HG03159 (cell line): Measurements from ENCODE around the gene PHOSPHO2.
A peak's percentile ranks its signal among the peaks of the same experiment; 100 is the strongest.

Experiments
- ATAC-seq: cut with Tn5 transposase; IDR thresholded peaks from one replicate; pipeline ENCODE4 v1.9.1; 2021; ENCODE audit warnings: mild to moderate bottlenecking, moderate library complexity; ENCODE audit not compliant: unreplicated experiment

PHOSPHO2 gene, protein sequence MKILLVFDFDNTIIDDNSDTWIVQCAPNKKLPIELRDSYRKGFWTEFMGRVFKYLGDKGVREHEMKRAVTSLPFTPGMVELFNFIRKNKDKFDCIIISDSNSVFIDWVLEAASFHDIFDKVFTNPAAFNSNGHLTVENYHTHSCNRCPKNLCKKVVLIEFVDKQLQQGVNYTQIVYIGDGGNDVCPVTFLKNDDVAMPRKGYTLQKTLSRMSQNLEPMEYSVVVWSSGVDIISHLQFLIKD

GRCh38 chr2:169694113-169694893 lies at the start of gene PHOSPHO2, which contains the start of gene CFAP210:
Gene PHOSPHO2, plus strand, starts transcription at chr2:169694469. Its CDS starts 6,503 bp downstream, at chr2:169700972.
Gene CFAP210, minus strand, starts transcription at chr2:169694405. Its CDS starts 78 bp downstream, at chr2:169694327.
- peak; percentile 97 for ATAC-seq

DNA sequence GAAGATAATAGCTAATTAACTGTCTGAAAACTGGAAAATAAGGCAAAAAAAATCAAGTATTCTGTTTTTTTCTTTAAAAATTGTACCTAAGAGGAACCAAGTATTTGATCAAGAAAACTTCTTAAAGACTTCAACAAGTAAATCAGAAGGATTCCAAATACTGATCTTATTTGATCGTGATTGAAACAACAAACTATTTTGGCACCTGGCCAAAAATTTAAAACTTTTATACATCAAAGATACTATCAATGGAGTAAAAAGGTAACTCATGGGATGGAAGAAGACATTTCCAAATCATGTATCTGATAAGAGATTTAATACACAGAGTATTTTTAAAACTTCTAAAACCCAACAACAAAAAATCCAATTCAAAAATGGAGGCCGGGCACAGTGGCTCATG lies 46.8 kb upstream of the PHOSPHO2 start:
- ATAC-seq, result no peak

- ATAC-seq, result no peak
Measured at GRCh38 chr2:169649278-169649677, 45.0 kb upstream of the PHOSPHO2 start.

DNA sequence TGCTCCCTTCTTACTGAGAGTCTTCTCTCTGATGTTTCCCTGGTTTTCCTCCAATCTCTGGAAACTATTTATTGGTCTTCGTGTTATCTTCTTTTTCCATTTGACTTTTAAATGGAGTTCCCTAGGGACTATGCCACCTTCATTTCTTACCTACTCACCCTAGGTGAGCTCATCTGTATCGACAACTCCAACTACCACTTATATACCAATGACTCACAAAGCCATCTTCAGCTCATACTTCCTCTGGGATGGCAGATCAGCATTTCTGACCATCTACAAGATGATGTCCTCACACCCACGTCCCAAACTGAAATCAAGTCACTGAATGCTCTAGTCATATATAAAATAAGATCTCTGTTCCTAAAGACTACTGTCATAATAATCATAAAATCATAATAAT lies 40.6 kb upstream of the PHOSPHO2 start:
- no peak for ATAC-seq

DNA sequence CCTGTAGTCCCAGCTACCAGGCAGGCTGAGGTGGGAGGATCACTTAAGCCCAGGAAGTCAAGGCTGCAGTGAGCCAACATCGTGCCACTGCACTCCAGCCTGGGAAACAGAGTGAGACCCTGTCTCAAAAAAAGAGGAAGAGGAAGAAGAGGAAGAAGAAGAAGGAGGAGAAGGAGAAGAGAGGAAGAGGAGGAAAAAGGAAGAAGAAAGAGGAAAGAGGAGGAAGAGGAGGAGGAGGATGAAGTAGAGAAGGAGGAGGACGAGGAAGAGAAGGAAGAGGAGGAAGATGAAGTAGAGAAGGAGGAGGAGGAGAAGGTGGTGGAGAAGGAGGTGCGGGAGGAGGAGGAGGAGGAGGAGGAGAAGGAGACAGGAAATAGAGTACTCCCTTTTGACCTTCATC lies 38.1 kb upstream of the PHOSPHO2 start:
- ATAC-seq, result no peak

DNA sequence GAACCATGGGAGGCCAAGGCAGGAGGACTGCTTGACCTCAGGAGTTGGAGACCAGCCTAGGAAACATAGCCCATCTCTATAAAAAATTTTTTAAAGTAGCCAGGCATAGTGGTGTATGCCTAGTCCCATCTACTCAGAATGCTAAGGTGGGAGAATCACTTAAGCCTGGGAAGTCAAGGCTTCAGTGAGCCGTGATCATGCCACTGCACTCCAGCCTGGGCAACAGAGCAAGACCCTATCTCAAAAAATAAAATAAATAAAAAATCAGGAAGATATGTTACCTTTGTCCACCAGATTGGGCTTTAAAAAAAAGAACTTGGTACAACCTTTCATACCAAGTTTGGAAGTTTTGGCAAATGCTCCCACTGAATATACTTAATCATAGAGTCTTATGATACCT lies 35.4 kb upstream of the PHOSPHO2 start:
- no peak for ATAC-seq

- ATAC-seq, result no peak
Measured at GRCh38 chr2:169659320-169659719, 34.9 kb upstream of the PHOSPHO2 start.

GRCh38 chr2:169661265-169661664 lies 33.0 kb upstream of the PHOSPHO2 start:
- no peak for ATAC-seq

GRCh38 chr2:169662744-169663143 lies 31.5 kb upstream of the PHOSPHO2 start:
- ATAC-seq, result no peak

DNA sequence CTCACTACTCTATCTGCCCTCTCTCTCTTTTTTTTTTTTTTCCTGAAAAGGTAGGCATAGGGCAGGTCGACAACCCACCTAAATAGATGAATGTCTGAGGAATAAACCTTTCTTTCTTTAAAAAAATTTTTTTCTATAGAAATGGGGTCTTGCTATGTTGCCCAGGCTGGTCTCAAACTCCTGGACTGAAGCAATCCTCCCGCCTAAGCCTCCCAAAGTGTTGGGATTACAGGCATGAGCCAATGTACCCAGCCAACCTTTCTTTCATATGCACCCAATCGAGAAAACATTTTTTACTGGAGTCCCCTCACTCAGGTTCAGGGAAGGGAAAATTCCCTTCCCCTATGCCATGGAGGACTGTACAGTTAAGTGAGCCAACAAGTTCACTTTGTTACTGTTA lies 31.0 kb upstream of the PHOSPHO2 start:
- no peak for ATAC-seq

GRCh38 chr2:169664600-169664977 lies 29.7 kb upstream of the PHOSPHO2 start:
- ATAC-seq, result no peak

DNA sequence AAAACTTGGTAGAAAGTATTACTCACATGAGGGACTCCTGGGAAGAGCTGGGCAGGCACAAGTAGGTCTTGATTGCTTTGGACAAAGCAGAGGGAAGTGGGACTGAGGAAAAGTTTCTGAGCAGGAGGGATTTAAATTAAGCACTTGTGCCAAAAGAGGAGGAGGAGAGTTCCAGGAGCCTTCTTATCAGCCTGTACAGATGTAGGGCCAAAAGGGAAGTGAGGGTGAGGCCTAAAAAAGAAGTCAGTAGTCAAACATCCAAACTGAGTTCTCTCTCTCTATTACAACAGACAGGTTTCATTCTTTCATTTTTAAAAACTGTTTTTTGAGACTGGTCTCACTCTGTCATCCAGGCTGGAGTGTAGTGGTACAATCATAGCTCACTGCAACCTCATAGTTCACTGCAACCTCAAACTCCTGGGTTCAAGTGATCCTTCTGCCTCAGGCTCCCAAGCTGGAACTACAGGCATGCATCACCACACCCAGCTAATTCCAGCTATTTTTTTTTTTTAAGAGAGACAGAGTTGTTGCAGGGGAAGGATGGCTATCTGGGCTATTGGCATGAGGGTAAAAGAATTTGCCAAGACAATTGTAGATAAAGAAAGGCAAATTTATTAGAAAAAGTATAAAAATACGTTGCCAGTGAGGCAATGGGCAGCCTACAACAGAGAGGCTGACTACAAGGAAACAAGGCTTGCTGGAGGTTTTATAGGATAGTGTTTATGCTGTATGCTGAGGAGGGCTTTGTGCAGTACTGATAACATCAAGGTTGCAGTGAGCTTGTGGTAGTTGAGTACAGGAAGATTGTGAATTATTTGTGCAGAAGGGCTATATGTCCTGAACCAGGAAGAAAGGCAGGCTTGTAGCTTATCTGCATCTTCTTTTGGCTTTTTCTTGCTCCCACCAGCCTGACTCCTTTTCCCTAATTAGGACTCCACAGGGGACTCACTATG lies 29.0 kb upstream of the PHOSPHO2 start:
- ATAC-seq, result no peak

- no peak for ATAC-seq
Measured at GRCh38 chr2:169667583-169667982, 26.7 kb upstream of the PHOSPHO2 start.

DNA sequence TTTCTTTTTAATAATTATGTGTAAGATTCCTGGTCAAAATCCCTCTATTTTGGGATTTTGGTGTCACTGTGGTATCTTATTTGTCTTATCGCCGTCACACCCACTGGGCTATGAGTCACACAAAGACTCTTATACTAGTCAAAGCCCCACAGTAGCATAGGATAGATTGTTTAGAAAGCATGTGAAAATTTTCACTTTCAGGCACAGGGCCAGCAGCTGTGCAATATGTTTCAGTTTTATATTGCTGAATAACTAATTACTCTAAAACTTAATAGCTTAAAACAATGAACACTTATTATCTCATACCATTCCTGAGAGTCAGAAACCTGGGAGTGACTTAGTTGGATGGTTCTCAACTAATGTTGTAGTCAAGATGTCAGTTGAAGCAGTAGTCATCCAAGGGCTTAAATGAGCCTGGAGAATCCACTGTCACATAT lies 24.0 kb upstream of the PHOSPHO2 start:
- no peak for ATAC-seq

- ATAC-seq, result no peak
Measured at GRCh38 chr2:169670937-169671336, 23.3 kb upstream of the PHOSPHO2 start.

- no peak for ATAC-seq
Measured at GRCh38 chr2:169672406-169672805, 21.9 kb upstream of the PHOSPHO2 start.

DNA sequence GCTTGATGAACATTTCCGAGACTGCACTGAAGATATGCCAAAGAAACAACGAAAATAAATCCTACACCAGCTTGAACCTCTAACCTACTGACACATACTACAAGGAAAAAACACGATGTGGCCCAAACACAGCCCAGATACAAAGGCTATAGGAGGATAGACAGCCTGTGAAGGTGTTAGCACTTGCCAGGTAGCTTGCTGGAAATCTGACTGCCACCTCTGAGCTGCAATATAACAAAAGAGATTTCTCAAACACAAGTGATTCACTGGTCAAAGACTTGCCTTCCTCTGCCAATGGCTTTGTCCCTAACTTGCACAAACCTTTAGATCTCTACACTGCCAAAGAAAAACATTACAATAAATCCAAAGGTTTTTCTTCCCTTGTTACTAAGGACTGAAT lies 21.2 kb upstream of the PHOSPHO2 start:
- ATAC-seq, result no peak

GRCh38 chr2:169673921-169674320 lies 20.3 kb upstream of the PHOSPHO2 start:
- ATAC-seq, result no peak

- ATAC-seq, result no peak
Measured at GRCh38 chr2:169676357-169676756, 17.9 kb upstream of the PHOSPHO2 start.

GRCh38 chr2:169676850-169677249 lies 17.4 kb upstream of the PHOSPHO2 start:
- ATAC-seq, result no peak

DNA sequence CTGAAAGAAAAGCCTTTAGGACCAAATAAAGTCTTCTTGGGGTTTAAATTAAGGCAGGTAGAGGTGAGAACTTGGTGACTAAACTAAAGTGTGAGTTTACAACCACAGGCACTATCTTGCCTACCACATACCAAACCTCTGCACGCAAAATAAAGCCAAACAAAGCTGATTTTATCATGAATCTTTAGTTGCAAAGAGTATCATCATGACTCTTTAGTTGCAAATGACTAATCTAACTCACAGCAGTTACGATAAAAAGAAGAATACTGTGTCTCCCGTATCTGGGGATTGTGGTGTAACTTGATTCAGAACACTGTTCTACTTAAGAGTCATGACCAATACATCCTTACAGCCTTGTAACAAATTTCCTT lies 11.2 kb upstream of the PHOSPHO2 start:
- ATAC-seq, result no peak
